Muscle of leg (tissue), 11 donors: ENCODE results near the gene PNLDC1. TPM values are rescaled to one million over a fixed set of nuclear protein-coding genes. Genes with fewer than 3 reads are reported as not detected.
A peak's percentile ranks its signal among the peaks of the same experiment; 100 is the strongest.
"Not testable (repeated sequence)": the region's sequence is repeated elsewhere in the genome, so short reads cannot be mapped to it uniquely, and the experiment has no call there.

Experiments
- DNase-seq: peaks from one replicate; pipeline ENCODE4 v3.0.0; 2013
- H3K27ac ChIP-seq: one replicate; pipeline ENCODE4 v1.5.1; 2013; ENCODE audit warnings: mild to moderate bottlenecking, low read length, control low read depth
- H3K27me3 ChIP-seq: one replicate; pipeline ENCODE4 v1.6.1; 2013; ENCODE audit warnings: low read length; ENCODE audit not compliant: control insufficient read depth, insufficient read depth
- H3K36me3 ChIP-seq: one replicate; pipeline ENCODE4 v1.6.1; 2013; ENCODE audit warnings: low read length; ENCODE audit not compliant: control insufficient read depth, insufficient read depth
- H3K4me1 ChIP-seq: one replicate; pipeline ENCODE4 v1.6.1; 2013; ENCODE audit warnings: low read length; ENCODE audit not compliant: control insufficient read depth, insufficient read depth
- H3K4me3 ChIP-seq: one replicate; pipeline ENCODE4 v1.5.1; 2013; ENCODE audit warnings: low read length, control low read depth
- H3K9me3 ChIP-seq: replicated peaks from 2 replicates; pipeline ENCODE4 v1.6.1; 2013; ENCODE audit warnings: low read depth, low read length; ENCODE audit not compliant: control insufficient read depth
- WGBS: methylation state at CpG from one replicate; pipeline ENCODE4 v1.1.5; 2013; ENCODE audit warnings: missing lambda C conversion rate; ENCODE audit not compliant: insufficient coverage; 5-methylcytosine and 5-hydroxymethylcytosine counted together
- polyA plus RNA-seq, 8 donors: library from polyadenylated mRNA; unstranded; fragments of 120-200 nt; gene quantifications; one replicate each; pipeline versions ENCODE4 v1.2.1 to v1.2.3, GENCODE V29; 2013; ENCODE audit warnings: inconsistent platforms in 1 of 8, low replicate concordance in 1 of 8; ENCODE audit not compliant: insufficient read length in 8 of 8, insufficient read depth in 1 of 8
- total RNA-seq: library from RNA; stranded (reverse); fragments of 120-200 nt; gene quantifications from one replicate; pipeline ENCODE4 v1.2.4, GENCODE V29; 2013

PNLDC1 gene
- total and polyA plus RNA-seq, 9 donors: 0.19 to 0.49 (median 0.27) TPM

DNA sequence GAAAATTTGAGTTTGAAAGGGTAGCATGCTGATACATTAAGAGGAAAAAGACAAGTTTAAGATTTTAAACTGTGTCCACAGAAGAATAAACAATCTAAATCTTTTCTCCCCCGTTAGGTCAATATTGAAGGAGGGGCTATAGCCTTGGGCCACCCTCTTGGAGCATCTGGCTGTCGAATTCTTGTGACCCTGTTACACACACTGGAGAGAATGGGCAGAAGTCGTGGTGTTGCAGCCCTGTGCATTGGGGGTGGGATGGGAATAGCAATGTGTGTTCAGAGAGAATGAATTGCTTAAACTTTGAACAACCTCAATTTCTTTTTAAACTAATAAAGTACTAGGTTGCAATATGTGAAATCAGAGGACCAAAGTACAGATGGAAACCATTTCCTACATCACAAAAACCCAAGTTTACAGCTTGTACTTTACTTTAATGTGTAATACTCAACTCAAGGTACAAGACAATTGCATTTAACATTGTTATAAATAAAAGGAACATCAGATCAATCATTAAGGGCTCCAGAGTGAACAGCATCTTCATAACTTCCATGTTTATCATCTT lies 21.5 kb upstream of the PNLDC1 start:
- H3K9me3 ChIP-seq: no peaks in the 10 kb centered on the region
- H3K36me3 ChIP-seq: peaks cover 59% of the 10 kb centered on the region
- H3K27me3 ChIP-seq: no peaks in the 10 kb centered on the region
- H3K27ac ChIP-seq: no peak overlapping the region
- no CpG with 5 or more reads among the region's 3 CpGs for WGBS
- H3K4me3 ChIP-seq: no peak overlapping the region
- H3K4me1 ChIP-seq: no peaks in the 10 kb centered on the region
- no peak for DNase-seq

DNA sequence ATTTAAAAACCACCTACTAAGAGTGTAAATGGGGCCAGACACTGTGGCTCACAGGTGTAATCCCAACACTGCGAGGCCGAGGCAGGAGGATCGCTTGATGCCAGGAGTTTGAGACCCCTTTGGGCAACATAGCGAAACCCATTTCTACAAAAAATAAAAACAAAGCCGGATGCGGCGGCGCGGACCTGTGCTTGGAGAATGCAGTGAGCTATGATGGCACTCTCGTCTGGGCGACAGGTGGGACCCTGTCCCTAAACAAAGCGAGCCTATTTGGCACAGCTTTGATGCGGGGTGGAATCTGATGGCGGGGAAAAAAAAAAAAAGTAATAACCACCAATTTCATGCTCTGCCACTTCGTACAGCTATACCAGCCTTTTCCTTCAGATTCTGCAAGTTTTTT lies 11.8 kb upstream of the PNLDC1 start:
- Histone ChIP-seq H3K4me1 (peaks cover 13% of the 10 kb centered on the region), H3K9me3 (no peaks in the 10 kb centered on the region), H3K36me3 (peaks cover 36% of the 10 kb centered on the region), H3K4me3 (peak overlapping the region; percentile 96), H3K27me3 (no peaks in the 10 kb centered on the region), H3K27ac (peak overlapping the region; percentile 90)
- DNase-seq: peak; percentile 14
- no CpG with 5 or more reads among the region's 15 CpGs for WGBS

DNA sequence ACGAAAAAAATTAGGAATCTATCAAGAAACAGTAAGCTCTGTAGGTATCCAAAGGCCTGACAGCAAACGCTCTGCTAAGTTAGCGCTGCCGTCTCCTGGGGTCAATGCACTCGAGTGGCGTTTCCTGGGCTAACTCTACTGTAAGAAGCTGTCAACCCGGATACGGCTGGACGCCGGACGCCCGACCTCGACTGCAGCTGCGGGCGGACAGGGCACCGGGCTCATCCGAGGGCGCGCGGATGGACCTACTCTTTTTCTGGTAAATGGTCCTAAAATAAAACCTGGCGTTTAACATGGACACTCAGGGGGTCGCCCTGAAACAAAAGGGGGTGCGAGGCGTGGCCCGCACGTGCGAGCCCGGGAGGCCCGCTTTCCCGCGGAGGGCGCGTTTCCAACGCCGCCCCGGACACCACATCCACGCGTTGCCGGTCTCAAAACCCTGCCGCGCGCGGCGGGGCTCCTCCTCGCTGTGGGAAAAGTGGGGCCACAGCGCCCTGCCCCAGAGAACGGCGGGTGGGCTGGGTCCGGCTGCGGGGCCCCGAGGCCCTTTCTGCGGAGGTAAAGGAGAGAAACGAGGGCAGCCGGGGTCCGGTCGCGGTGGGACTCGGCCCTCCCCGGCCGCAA lies 11.2 kb upstream of the PNLDC1 start:
- peaks cover 32% of the 10 kb centered on the region for H3K36me3 ChIP-seq
- H3K9me3 ChIP-seq: no peaks in the 10 kb centered on the region
- peaks cover 13% of the 10 kb centered on the region for H3K4me1 ChIP-seq
- DNase-seq: peak; percentile 54
- WGBS: under 1% methylated on average over 60 of the region's 60 CpGs
- H3K27me3 ChIP-seq: no peaks in the 10 kb centered on the region
- H3K4me3 ChIP-seq: peak overlapping the region; percentile 96
- H3K27ac ChIP-seq: peak overlapping the region; percentile 90

DNA sequence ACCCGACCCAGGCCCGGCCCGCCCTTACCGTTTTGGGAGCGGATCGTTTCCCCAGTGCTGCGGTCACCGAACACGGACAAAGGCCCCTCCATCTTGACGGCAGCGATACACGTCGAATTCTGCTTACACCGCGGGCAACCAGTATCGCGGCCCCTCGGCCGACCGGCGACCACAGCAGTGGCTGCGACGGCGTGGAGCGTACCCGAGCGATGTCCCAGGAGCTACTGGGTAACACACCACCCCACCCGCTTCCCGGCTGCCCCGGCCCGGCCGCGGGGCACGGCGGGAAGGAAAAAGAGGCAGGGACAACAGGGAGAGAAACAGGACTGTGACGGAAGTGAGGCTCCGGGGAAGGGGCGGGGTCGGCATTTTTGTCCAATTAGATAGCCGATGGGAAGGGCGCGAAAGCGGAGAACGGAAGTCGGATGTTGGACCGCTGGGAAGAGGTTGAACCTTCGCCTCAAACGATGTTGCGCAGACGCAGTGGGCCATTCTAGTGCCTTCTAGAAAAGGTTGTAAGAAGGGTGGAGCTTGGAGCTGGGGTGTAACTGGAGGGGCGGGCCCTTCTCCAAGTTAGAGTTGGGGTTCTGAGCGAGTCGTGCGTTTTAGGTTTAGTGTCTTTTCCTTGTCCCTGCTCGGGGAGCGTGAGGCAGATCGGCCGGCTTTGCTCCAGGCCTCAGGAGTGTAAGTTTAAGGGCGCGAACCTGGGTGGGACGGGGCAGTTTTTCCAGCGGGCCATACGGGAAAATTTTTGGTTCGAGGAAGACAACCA lies 10.5 kb upstream of the PNLDC1 start, which contains the start of gene TCP1:
TSS of gene TCP1 (minus strand) at position 226 of the 772 bp plus-strand sequence. CDS start at position 92, 134 bp downstream.
- DNase-seq: peak; percentile 100
- no peaks in the 10 kb centered on the region for H3K9me3 ChIP-seq
- peak within 1 kb of the TSS; percentile 96 for H3K4me3 ChIP-seq
- H3K4me1 ChIP-seq: peaks cover 13% of the 10 kb centered on the region
- H3K27me3 ChIP-seq: no peaks in the 10 kb centered on the region
- H3K27ac ChIP-seq: peak within 1 kb of the TSS; percentile 100
- WGBS: under 1% methylated on average over 47 of the region's 64 CpGs
- H3K36me3 ChIP-seq: peaks cover 29% of the 10 kb centered on the region

DNA sequence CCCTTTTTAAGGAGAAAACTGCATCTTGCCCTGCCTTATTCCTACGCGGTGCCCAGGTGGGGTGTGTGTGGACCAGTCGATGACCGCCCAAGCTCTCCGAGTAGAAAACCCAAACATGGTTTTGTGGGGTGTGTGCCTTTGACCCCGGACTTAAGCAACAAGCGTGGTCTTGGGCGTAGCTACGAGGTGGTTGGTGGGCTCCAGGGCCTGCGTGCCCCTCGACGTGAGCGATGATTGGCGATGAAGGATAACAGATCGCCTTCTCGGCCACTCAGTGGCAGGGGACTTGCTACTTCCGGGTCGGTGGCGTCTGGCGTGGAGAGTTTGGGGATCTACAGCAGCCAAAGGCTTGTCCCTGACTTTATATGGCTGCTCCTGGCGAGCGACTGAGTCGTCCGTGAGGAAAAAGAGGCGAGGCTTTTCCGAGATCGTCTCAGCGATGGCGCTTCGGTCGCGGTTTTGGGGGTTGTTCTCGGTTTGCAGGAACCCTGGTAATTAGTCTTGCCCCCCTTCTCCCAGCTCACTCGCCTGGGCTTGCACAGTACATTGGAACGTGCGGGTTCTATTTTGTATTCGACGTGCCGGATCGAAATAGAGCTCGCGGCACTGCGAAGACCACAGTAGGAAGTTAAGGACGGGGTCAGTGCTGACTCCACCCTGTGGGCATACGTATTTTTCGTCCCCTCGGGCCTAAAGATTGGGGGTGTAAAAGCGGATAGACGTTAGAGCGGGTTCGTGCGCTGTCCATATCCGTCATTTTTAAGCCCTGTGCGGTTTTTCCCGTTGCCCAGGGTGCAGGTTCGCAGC lies 9.7 kb upstream of the PNLDC1 start, which contains the start of gene MRPL18:
TSS of gene MRPL18 (plus strand) at position 319 of the 807 bp plus-strand sequence. CDS start at position 440, 121 bp downstream.
- Histone ChIP-seq H3K27ac (peak within 1 kb of the TSS; percentile 100), H3K9me3 (no peaks in the 10 kb centered on the region), H3K27me3 (no peaks in the 10 kb centered on the region), H3K4me1 (peaks cover 13% of the 10 kb centered on the region), H3K36me3 (peaks cover 22% of the 10 kb centered on the region), H3K4me3 (peak within 1 kb of the TSS; percentile 96)
- under 1% methylated on average over 52 of the region's 56 CpGs for WGBS
- DNase-seq: peak; percentile 99

DNA sequence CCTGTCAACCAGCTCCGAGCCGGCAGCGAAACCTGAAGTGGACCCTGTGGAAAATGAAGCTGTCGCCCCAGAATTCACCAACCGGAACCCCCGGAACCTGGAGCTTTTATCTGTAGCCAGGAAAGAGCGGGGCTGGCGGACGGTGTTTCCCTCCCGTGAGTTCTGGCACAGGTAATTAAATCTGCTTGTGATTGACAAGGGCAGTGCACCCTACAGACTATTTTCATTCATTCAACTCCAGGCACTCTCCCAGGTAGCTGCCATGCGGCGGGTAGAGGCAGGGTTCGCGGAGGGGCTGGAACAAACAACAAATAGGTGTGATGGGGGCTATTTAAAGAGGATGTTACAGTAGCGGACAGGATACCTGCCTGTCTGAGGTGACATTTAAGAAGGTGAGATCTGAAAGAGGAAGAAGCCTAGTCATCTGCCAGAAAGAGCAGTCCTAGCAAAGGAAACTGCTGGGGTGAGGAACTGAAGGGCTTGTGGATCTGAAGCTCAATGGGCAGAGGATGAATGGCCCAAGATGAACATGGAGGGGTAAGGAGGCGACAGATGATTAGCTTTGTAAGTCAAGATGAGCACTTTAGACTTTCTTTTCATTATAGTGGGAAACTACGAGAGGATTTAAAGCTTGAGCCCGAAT lies 9.0 kb upstream of the PNLDC1 start:
- DNase-seq: peak; percentile 11
- Histone ChIP-seq H3K4me1 (peaks cover 13% of the 10 kb centered on the region), H3K27ac (peak overlapping the region; percentile 100)

DNA sequence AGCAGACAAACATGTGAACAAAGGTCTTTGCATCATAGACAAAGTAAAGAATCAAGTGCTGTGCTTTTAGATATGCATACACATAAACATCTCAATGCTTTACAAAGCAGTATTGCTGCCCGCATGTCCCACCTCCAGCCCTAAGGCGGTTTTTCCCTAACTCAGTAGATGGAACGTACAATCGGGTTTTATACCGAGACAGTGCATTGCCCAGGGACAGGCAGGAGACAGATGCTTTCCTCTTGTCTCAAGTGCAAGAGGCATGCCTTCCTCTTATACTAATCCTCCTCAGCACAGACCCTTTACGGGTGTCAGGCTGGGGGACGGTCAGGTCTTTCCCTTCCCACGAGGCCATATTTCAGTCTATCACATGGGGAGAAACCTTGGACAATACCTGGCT lies 5.1 kb upstream of the PNLDC1 start:
- H3K9me3 ChIP-seq, H3K4me3 ChIP-seq, DNase-seq, H3K27me3 ChIP-seq, H3K27ac ChIP-seq, H3K4me1 ChIP-seq: not testable (repeated sequence)
- 86% methylated on average over 7 of the region's 8 CpGs for WGBS
- peaks cover 38% of the 10 kb centered on the region for H3K36me3 ChIP-seq

More for the DNA sequence above, 9.0 kb upstream of the PNLDC1 start:
- H3K9me3 ChIP-seq: no peaks in the 10 kb centered on the region
- peaks cover 21% of the 10 kb centered on the region for H3K36me3 ChIP-seq
- WGBS: 25% methylated on average over 10 of the region's 18 CpGs
- H3K27me3 ChIP-seq: no peaks in the 10 kb centered on the region
- H3K4me3 ChIP-seq: peak overlapping the region; percentile 85

DNA sequence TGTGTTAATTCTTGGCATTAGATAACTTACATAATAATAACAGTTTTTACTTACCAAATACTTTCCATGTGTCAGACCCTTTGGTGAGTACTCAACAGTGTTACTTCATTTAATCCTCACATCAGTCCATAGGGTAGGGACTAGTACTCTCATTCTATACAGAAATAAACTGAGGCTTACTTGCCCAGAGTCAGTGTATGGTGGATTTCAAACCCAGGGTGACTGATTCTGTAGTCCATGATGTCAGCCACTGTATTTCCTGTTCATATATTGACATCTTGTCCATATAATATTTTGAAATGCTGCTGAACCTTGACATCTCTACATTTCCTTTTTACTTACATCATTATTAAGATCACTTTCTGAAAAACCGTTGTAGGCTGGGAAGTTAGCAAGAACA lies 2.5 kb upstream of the PNLDC1 start:
- no CpG with 5 or more reads among the region's 1 CpG for WGBS
- H3K36me3 ChIP-seq: peaks cover 39% of the 10 kb centered on the region
- H3K9me3 ChIP-seq: no peaks in the 10 kb centered on the region
- DNase-seq: no peak
- no peak overlapping the region for H3K4me3 ChIP-seq
- no peaks in the 10 kb centered on the region for H3K4me1 ChIP-seq
- no peak overlapping the region for H3K27ac ChIP-seq
- no peaks in the 10 kb centered on the region for H3K27me3 ChIP-seq

DNA sequence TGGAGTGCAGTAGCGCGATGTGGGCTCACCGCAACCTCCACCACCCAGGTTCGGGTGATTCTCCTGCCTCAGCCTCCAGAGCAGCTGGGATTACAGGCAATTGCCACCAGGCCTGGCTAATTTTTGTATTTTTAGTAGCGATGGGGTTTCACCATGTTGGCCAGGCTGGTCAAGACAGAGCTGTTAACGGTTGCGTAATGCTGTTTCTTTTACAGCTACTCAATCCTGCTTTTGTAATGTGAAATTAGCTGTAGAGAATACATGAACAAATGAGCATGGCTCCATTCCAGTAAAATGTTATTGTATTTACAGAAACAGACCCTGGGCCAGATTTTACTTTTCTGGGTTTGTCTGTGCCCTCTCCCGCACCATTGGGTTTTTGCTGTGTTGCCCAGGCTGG lies 1.9 kb downstream of the PNLDC1 start:
- no peak overlapping the region for H3K4me3 ChIP-seq
- H3K27ac ChIP-seq: no peak overlapping the region
- peaks cover 7% of the 10 kb centered on the region for H3K4me1 ChIP-seq
- DNase-seq: no peak
- H3K36me3 ChIP-seq: peaks cover 31% of the 10 kb centered on the region
- H3K9me3 ChIP-seq: no peaks in the 10 kb centered on the region
- whole genome bisulfite sequencing: 95% methylated on average over 4 of the region's 8 CpGs
- no peaks in the 10 kb centered on the region for H3K27me3 ChIP-seq
